ENCODE data around the gene CMSS1.

DNA sequence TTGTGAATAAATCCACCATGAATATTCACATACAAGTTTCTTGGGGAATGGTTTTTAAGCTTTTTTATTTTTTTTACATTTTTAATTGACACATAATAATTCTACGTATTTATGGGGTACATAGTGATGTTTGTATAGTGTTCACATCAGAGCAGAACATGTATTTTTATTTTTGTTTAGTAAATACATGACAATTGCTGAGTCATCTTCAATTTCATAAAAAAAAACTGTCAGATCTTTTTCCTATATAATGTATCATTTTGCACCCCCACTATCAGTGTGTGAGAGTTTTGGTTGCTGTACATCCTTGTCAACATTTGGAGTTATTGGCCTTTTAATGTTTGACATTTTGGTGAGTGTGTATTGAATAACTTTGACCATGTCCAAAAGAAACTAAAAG lies 336.5 kb downstream of the CMSS1 start:
- TF ChIP-seq, protein P1, sequence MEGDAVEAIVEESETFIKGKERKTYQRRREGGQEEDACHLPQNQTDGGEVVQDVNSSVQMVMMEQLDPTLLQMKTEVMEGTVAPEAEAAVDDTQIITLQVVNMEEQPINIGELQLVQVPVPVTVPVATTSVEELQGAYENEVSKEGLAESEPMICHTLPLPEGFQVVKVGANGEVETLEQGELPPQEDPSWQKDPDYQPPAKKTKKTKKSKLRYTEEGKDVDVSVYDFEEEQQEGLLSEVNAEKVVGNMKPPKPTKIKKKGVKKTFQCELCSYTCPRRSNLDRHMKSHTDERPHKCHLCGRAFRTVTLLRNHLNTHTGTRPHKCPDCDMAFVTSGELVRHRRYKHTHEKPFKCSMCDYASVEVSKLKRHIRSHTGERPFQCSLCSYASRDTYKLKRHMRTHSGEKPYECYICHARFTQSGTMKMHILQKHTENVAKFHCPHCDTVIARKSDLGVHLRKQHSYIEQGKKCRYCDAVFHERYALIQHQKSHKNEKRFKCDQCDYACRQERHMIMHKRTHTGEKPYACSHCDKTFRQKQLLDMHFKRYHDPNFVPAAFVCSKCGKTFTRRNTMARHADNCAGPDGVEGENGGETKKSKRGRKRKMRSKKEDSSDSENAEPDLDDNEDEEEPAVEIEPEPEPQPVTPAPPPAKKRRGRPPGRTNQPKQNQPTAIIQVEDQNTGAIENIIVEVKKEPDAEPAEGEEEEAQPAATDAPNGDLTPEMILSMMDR (IDR thresholded peaks at IDR 0.05; ENCODE audit: low read depth, low read length, missing input control): no peak
- TF ChIP-seq GABPA (IDR thresholded peaks at IDR 0.05 in 1 of 2, conservative IDR thresholded peaks at IDR 0.05 in 1 of 2) (no peak), RAD21 (IDR thresholded peaks at IDR 0.05) (no peak), SP1 (IDR thresholded peaks at IDR 0.05) (no peak), EGR1 (IDR thresholded peaks at IDR 0.05; ENCODE audit: low read depth in 2 of 2) (no peak), JUND (IDR thresholded peaks at IDR 0.05) (no peak), TAF1 (conservative IDR thresholded peaks at IDR 0.05) (no peak), YY1 (IDR thresholded peaks at IDR 0.05) (no peak)
- TF ChIP-seq, protein P2, sequence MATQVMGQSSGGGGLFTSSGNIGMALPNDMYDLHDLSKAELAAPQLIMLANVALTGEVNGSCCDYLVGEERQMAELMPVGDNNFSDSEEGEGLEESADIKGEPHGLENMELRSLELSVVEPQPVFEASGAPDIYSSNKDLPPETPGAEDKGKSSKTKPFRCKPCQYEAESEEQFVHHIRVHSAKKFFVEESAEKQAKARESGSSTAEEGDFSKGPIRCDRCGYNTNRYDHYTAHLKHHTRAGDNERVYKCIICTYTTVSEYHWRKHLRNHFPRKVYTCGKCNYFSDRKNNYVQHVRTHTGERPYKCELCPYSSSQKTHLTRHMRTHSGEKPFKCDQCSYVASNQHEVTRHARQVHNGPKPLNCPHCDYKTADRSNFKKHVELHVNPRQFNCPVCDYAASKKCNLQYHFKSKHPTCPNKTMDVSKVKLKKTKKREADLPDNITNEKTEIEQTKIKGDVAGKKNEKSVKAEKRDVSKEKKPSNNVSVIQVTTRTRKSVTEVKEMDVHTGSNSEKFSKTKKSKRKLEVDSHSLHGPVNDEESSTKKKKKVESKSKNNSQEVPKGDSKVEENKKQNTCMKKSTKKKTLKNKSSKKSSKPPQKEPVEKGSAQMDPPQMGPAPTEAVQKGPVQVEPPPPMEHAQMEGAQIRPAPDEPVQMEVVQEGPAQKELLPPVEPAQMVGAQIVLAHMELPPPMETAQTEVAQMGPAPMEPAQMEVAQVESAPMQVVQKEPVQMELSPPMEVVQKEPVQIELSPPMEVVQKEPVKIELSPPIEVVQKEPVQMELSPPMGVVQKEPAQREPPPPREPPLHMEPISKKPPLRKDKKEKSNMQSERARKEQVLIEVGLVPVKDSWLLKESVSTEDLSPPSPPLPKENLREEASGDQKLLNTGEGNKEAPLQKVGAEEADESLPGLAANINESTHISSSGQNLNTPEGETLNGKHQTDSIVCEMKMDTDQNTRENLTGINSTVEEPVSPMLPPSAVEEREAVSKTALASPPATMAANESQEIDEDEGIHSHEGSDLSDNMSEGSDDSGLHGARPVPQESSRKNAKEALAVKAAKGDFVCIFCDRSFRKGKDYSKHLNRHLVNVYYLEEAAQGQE (IDR thresholded peaks at IDR 0.05): no peak
- TF ChIP-seq, protein P3, sequence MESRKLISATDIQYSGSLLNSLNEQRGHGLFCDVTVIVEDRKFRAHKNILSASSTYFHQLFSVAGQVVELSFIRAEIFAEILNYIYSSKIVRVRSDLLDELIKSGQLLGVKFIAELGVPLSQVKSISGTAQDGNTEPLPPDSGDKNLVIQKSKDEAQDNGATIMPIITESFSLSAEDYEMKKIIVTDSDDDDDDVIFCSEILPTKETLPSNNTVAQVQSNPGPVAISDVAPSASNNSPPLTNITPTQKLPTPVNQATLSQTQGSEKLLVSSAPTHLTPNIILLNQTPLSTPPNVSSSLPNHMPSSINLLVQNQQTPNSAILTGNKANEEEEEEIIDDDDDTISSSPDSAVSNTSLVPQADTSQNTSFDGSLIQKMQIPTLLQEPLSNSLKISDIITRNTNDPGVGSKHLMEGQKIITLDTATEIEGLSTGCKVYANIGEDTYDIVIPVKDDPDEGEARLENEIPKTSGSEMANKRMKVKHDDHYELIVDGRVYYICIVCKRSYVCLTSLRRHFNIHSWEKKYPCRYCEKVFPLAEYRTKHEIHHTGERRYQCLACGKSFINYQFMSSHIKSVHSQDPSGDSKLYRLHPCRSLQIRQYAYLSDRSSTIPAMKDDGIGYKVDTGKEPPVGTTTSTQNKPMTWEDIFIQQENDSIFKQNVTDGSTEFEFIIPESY (IDR thresholded peaks at IDR 0.05): no peak
- TF ChIP-seq, protein P4, sequence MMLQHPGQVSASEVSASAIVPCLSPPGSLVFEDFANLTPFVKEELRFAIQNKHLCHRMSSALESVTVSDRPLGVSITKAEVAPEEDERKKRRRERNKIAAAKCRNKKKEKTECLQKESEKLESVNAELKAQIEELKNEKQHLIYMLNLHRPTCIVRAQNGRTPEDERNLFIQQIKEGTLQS (IDR thresholded peaks at IDR 0.05): no peak
